Chondrocyte (in vitro differentiated cells): ENCODE measurements around the gene TFB2M. TPM values are rescaled to one million over a fixed set of nuclear protein-coding genes. Genes with fewer than 3 reads are reported as not detected.
"Not testable (repeated sequence)": the region's sequence is repeated elsewhere in the genome, so short reads cannot be mapped to it uniquely, and the experiment has no call there.

Experiments used
- DNase-seq: peaks from one replicate; pipeline ENCODE4 v3.0.0; 2021; ENCODE audit warnings: mixed read lengths, low spot score
- H3K27ac Mint-ChIP-seq: one replicate; pipeline ENCODE4 v1.8.0; 2021; ENCODE audit warnings: mild to moderate bottlenecking, moderate library complexity, mixed read lengths; ENCODE audit not compliant: unreplicated experiment
- H3K27me3 Mint-ChIP-seq: 2 replicates; pipeline ENCODE4 v1.8.0; 2021; ENCODE audit warnings: low read depth, mixed read lengths
- H3K36me3 Mint-ChIP-seq: 2 replicates; pipeline ENCODE4 v1.8.0; 2021; ENCODE audit warnings: low read depth, mixed read lengths
- H3K4me1 Mint-ChIP-seq: 2 replicates; pipeline ENCODE4 v1.8.0; 2021; ENCODE audit warnings: low read depth, mild to moderate bottlenecking, mixed read lengths
- H3K4me3 Mint-ChIP-seq: one replicate; pipeline ENCODE4 v1.8.0; 2021; ENCODE audit warnings: mild to moderate bottlenecking, moderate library complexity, mixed read lengths; ENCODE audit not compliant: unreplicated experiment
- H3K9me3 Mint-ChIP-seq: 2 replicates; pipeline ENCODE4 v1.8.0; 2021; ENCODE audit warnings: low read depth, mixed read lengths
- total RNA-seq: library from RNA; stranded (reverse); gene quantifications from 3 replicates; pipeline ENCODE4 v1.2.1, GENCODE V29; 2021
- TF ChIP-seq, protein P1 (sequence below): fragments of 200-600 bp; sonication (generic); IDR thresholded peaks from 2 replicates; pipeline ENCODE4 v1.5.0; 2021; ENCODE audit warnings: antibody characterized with exemption, mild to moderate bottlenecking, moderate library complexity

The TFB2M gene
- total RNA-seq, 1 donor from 2014 or later: 10.6 TPM

- peak overlapping the region; percentile 91 for H3K27ac Mint-ChIP-seq
- no peaks in the 10 kb centered on the region for H3K9me3 Mint-ChIP-seq
- TF ChIP-seq, protein P1, sequence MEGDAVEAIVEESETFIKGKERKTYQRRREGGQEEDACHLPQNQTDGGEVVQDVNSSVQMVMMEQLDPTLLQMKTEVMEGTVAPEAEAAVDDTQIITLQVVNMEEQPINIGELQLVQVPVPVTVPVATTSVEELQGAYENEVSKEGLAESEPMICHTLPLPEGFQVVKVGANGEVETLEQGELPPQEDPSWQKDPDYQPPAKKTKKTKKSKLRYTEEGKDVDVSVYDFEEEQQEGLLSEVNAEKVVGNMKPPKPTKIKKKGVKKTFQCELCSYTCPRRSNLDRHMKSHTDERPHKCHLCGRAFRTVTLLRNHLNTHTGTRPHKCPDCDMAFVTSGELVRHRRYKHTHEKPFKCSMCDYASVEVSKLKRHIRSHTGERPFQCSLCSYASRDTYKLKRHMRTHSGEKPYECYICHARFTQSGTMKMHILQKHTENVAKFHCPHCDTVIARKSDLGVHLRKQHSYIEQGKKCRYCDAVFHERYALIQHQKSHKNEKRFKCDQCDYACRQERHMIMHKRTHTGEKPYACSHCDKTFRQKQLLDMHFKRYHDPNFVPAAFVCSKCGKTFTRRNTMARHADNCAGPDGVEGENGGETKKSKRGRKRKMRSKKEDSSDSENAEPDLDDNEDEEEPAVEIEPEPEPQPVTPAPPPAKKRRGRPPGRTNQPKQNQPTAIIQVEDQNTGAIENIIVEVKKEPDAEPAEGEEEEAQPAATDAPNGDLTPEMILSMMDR: no peak
- DNase-seq: no peak
- peak overlapping the region; percentile 96 for H3K4me3 Mint-ChIP-seq
- no peaks in the 10 kb centered on the region for H3K27me3 Mint-ChIP-seq
- H3K36me3 Mint-ChIP-seq: no peaks in the 10 kb centered on the region
- peaks cover 44% of the 10 kb centered on the region for H3K4me1 Mint-ChIP-seq
Observed at GRCh38 chr1:246565751-246566127, 322 bp downstream of the TFB2M start.

DNA sequence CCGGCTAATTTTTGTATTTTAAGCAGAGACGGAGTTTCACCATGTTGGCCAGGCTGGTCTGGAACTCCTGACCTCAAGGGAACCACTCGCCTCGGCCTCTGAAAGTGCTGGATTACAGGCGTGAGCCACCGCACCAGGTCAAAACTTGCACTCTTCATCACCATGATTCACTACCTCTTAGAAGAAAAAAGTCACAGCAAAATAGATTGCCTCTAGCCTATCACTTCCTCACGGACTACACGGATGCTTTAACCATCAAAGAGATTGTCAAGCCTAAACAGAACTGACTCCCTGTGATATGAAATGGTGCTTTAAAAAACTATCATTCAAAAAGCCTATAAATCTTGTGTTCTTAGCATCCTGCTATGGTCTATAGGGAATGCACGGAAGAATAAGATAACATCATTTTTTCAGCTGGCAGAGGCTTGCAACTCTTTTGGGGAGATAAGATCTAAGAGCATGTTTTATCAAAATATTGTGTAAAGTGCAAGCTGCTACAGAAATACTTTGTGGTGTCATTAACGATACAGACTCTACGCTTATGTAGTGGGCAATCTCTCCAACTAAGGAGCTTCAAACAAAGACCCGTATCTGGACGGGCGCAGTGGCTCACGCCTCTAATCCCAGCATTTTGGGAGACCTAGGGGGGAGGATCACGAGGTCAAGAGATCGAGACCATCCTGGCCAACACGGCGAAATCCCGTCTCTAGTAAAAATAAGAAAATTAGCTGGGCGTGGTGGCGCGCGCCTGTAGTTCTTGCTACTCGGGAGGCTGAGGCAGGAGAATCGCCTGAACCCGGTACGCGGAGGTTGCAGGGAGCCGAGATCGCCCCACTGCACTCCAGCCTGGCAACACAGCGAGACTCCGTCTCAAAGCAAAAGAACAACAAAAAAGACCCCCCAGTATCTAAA is 966 bp downstream of the TFB2M start:
- peak overlapping the region; percentile 91 for H3K27ac Mint-ChIP-seq
- no peaks in the 10 kb centered on the region for H3K9me3 Mint-ChIP-seq
- no peaks in the 10 kb centered on the region for H3K27me3 Mint-ChIP-seq
- DNase-seq: no peak
- H3K4me1 Mint-ChIP-seq: peaks cover 44% of the 10 kb centered on the region
- peak overlapping the region; percentile 96 for H3K4me3 Mint-ChIP-seq
- TF ChIP-seq, protein P1: no peak
- H3K36me3 Mint-ChIP-seq: no peaks in the 10 kb centered on the region

GRCh38 chr1:246560833-246561232 is 5.2 kb downstream of the TFB2M start:
- Mint-ChIP-seq H3K4me1 (peaks cover 21% of the 10 kb centered on the region), H3K36me3 (peaks cover 11% of the 10 kb centered on the region)
- not testable (repeated sequence) for H3K27ac Mint-ChIP-seq, H3K9me3 Mint-ChIP-seq, H3K27me3 Mint-ChIP-seq, DNase-seq, H3K4me3 Mint-ChIP-seq
- TF ChIP-seq, protein P1: peak; percentile 7

DNA sequence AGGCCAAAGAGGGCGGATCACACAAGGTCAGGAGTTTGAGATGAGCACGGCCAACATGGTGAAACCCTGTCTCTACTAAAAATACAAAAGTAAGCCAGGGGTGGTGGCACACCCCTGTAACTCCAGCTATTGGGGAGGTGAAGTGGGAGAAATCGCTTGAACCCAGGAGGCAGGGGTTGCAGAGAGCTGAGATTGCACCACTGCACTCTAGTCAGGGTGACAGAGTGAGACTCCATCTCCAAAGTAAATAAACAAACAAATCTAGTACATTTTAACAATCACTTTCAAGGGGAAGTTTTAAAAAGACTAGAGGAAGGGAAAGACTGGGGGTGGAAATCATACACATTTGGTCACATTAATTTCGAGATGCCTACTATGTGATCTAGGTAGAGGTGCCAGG is 6.8 kb downstream of the TFB2M start:
- no peaks in the 10 kb centered on the region for H3K27me3 Mint-ChIP-seq
- TF ChIP-seq, protein P1: no peak
- H3K27ac Mint-ChIP-seq: no peak overlapping the region
- H3K4me3 Mint-ChIP-seq: no peak overlapping the region
- H3K4me1 Mint-ChIP-seq: peaks cover 6% of the 10 kb centered on the region
- H3K9me3 Mint-ChIP-seq: no peaks in the 10 kb centered on the region
- peaks cover 19% of the 10 kb centered on the region for H3K36me3 Mint-ChIP-seq
- DNase-seq: no peak

DNA sequence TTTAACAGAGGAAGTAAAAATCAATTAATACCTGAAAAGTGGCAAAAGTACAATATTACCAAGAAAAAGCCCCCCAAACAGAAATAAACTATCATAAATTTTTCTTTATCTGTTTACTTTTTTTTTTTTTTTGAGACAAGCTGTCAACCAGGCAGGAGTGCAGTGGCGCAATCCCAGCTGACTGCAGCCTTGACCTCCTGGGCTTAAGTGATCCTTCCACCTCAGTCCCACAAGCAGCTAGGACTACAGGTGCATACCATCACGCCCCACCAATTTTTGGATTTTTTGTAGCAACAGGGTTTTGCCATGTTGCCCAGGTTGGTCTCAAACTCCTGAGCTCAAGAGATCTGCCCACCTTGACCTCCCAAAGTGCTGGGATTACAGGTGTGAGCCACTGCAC is 8.0 kb downstream of the TFB2M start:
- H3K36me3 Mint-ChIP-seq: peaks cover 24% of the 10 kb centered on the region

More for the DNA sequence above, 8.0 kb downstream of the TFB2M start:
- Mint-ChIP-seq H3K27ac (no peak overlapping the region), H3K4me3 (no peak overlapping the region), H3K27me3 (no peaks in the 10 kb centered on the region), H3K4me1 (no peaks in the 10 kb centered on the region), H3K9me3 (no peaks in the 10 kb centered on the region)
- TF ChIP-seq, protein P1: no peak
- DNase-seq: no peak
